HCT116 (cell line): ENCODE measurements around the gene SNX8. TPM values are rescaled to one million over a fixed set of nuclear protein-coding genes. Genes with fewer than 3 reads are reported as not detected.

Source experiments
- ATAC-seq: fragments of 200-7000 bp; cut with Tn5 transposase; 2 replicates; pipeline ENCODE4 v1.9.1; 2020; ENCODE audit warnings: mild to moderate bottlenecking, moderate library complexity
- BruUV-seq: library from RNA; stranded (reverse); fragments of 400-500 nt; replicated peaks from 2 replicates; lab custom pipeline; 2021; lab: Mats Ljungman, UMichigan
- CTCF ChIA-PET: fragments of 300-600 bp; sonication (Branson Sonifier 250); formaldehyde crosslinking; loops from one replicate; lab custom pipeline; 2021; ENCODE audit warnings: antibody characterized with exemption; lab: Charles Lee
- POLR2A ChIA-PET: fragments of 300-600, 350-600 bp; sonication (Branson Sonifier 250); formaldehyde crosslinking; loops from one replicate; lab custom pipeline; 2021; ENCODE audit warnings: antibody characterized with exemption; lab: Charles Lee
- RAD21 ChIA-PET, 2 experiments: fragments of 300-600 bp; sonication (Branson Sonifier 250); formaldehyde crosslinking; loops; one replicate each; lab custom pipeline; 2023; ENCODE audit warnings: low total read pairs in 2 of 2; ENCODE audit not compliant: uncharacterized antibody in 2 of 2, unreplicated experiment in 2 of 2, low non-redundant PET in 1 of 2; lab: Charles Lee
- DNase-seq: peaks from one replicate; pipeline ENCODE4 v3.0.0-alpha.2; 2010; ENCODE audit warnings: low read depth, low spot score
- H2AFZ ChIP-seq: fragments of 200-600 bp; shearing (Covaris generic), sonication (generic); 2 replicates; pipeline ENCODE4 v1.6.1; 2017; ENCODE audit warnings: low read depth, mixed run types, mixed read lengths, antibody characterized with exemption, low read length; ENCODE audit not compliant: poor library complexity, severe bottlenecking
- H3K27ac ChIP-seq: 2 replicates; pipeline ENCODE4 v1.5.1; 2012; ENCODE audit warnings: low read depth, low read length
- H3K27me3 ChIP-seq: fragments of 200-600 bp; sonication (generic); 2 replicates; pipeline ENCODE4 v1.6.1; 2016; ENCODE audit warnings: mixed run types, low read length, mixed read lengths; ENCODE audit not compliant: insufficient read depth
- H3K36me3 ChIP-seq, 2 experiments: fragments of 200-500 bp in 1 of 2; fragments of 200-600 bp in 1 of 2; sonication (Bioruptor generic) in 1 of 2; sonication (generic) in 1 of 2; 2 replicates each; pipeline versions ENCODE4 v1.5.1 to v1.6.1; 2014 to 2016; ENCODE audit warnings: low read length in 2 of 2, inconsistent platforms in 1 of 2, mixed read lengths in 1 of 2, mixed run types in 1 of 2; ENCODE audit not compliant: insufficient read depth in 2 of 2, control insufficient read depth in 1 of 2
- H3K4me1 ChIP-seq, 2 experiments: fragments of 200-600 bp in 1 of 2; sonication (generic) in 1 of 2; 2 replicates each; pipeline versions ENCODE4 v1.5.1 to v1.6.1; 2012 to 2017; ENCODE audit warnings: low read length in 2 of 2, inconsistent platforms in 1 of 2, mild to moderate bottlenecking in 1 of 2, mixed read lengths in 1 of 2, mixed run types in 1 of 2, moderate library complexity in 1 of 2; ENCODE audit not compliant: insufficient read depth in 2 of 2, control insufficient read depth in 1 of 2
- H3K4me2 ChIP-seq: fragments of 200-600 bp; sonication (generic); 2 replicates; pipeline ENCODE4 v1.6.1; 2017; ENCODE audit warnings: mixed run types, low read length, mixed read lengths
- H3K4me3 ChIP-seq, 2 experiments: fragments of 200-600 bp in 1 of 2; sonication (generic) in 1 of 2; replicated peaks in 1 of 2; 2 replicates each; pipeline ENCODE4 v1.5.1; 2011 to 2016; ENCODE audit warnings: low read length in 2 of 2, control low read depth in 1 of 2, low read depth in 1 of 2, mild to moderate bottlenecking in 1 of 2, mixed read lengths in 1 of 2, mixed run types in 1 of 2
- H3K79me2 ChIP-seq: fragments of 200-600 bp; sonication (generic); 2 replicates; pipeline ENCODE4 v1.6.1; 2017; ENCODE audit warnings: mild to moderate bottlenecking, mixed run types, low read length, moderate library complexity, mixed read lengths; ENCODE audit not compliant: insufficient read depth
- H3K9ac ChIP-seq: fragments of 200-600 bp; sonication (generic); 2 replicates; pipeline ENCODE4 v1.6.1; 2016; ENCODE audit warnings: low read length, mixed read lengths
- H3K9me2 ChIP-seq: fragments of 200-600 bp; sonication (generic), shearing (Covaris generic); 2 replicates; pipeline ENCODE4 v1.6.1; 2017; ENCODE audit warnings: mixed run types, mild to moderate bottlenecking, moderate library complexity; ENCODE audit not compliant: insufficient read depth
- H3K9me3 ChIP-seq, 2 experiments: fragments of 200-500 bp in 1 of 2; fragments of 200-600 bp in 1 of 2; sonication (Bioruptor generic) in 1 of 2; sonication (generic) in 1 of 2; 2 replicates each; pipeline ENCODE4 v1.6.1; 2014 to 2017; ENCODE audit warnings: low read length in 2 of 2, mixed read lengths in 2 of 2, inconsistent platforms in 1 of 2, low read depth in 1 of 2, mild to moderate bottlenecking in 1 of 2, mixed run types in 1 of 2, moderate library complexity in 1 of 2; ENCODE audit not compliant: control insufficient read depth in 1 of 2, insufficient read depth in 1 of 2
- H4K20me1 ChIP-seq: fragments of 200-600 bp; sonication (generic), shearing (Covaris generic); 2 replicates; pipeline ENCODE4 v1.6.1; 2017; ENCODE audit warnings: mixed run types, mild to moderate bottlenecking, moderate library complexity; ENCODE audit not compliant: insufficient read depth
- ATF3 ChIP-seq: IDR thresholded peaks from 2 replicates; pipeline ENCODE4 v1.6.1; 2012
- EZH2 ChIP-seq: fragments of 200-600 bp; sonication (generic); IDR thresholded peaks from 2 replicates; pipeline ENCODE4 v1.6.1; 2017; ENCODE audit warnings: antibody characterized with exemption, mixed run types
- EZH2phosphoT487 ChIP-seq: fragments of 200-600 bp; IDR thresholded peaks from 2 replicates; pipeline ENCODE4 v1.6.1; 2018; ENCODE audit warnings: antibody characterized with exemption, borderline replicate concordance
- JUND ChIP-seq: IDR thresholded peaks from 2 replicates; pipeline ENCODE4 v1.6.1; 2012
- POLR2A ChIP-seq: IDR thresholded peaks from 2 replicates; pipeline ENCODE4 v1.7.0; 2011; ENCODE audit warnings: borderline replicate concordance; ENCODE audit not compliant: insufficient read depth, insufficient read length; ENCODE audit errors: extremely low read depth
- POLR2AphosphoS5 ChIP-seq: IDR thresholded peaks from 2 replicates; pipeline ENCODE4 v1.6.1; 2011; ENCODE audit warnings: mild to moderate bottlenecking, low read depth, low read length, moderate library complexity
- RAD21 ChIP-seq: IDR thresholded peaks from 2 replicates; pipeline ENCODE4 v1.6.1; 2012; ENCODE audit warnings: low read depth, mild to moderate bottlenecking
- REST ChIP-seq: IDR thresholded peaks from 2 replicates; pipeline ENCODE4 v1.6.1; 2012; ENCODE audit warnings: low read depth
- SIN3A ChIP-seq: IDR thresholded peaks from 2 replicates; pipeline ENCODE4 v1.6.1; 2012; ENCODE audit warnings: low read depth
- SRF ChIP-seq: IDR thresholded peaks from 2 replicates; pipeline ENCODE4 v1.6.1; 2012; ENCODE audit warnings: low read depth
- ZFX ChIP-seq: fragments of 450-650 bp; IDR thresholded peaks from 2 replicates; pipeline ENCODE4 v1.6.1; 2017
- intact Hi-C: fragments of 100-400 bp; cut with micrococcal nuclease; formaldehyde crosslinking; loops from 2 replicates; pipeline ENCODE4 v1.10.0; 2022
- total RNA-seq: library from RNA; stranded (reverse); gene quantifications from one replicate; pipeline ENCODE4 v1.2.1, GENCODE V29; 2021; ENCODE audit not compliant: unreplicated experiment
- TF ChIP-seq, protein P1 (sequence below): IDR thresholded peaks from 2 replicates; pipeline ENCODE4 v1.6.1; 2012
- TF ChIP-seq, protein P2 (sequence below), 3 experiments: fragments of 200-600 bp in 1 of 3; sonication (generic) in 1 of 3; IDR thresholded peaks in 2 of 3; conservative IDR thresholded peaks in 1 of 3; 2 replicates each; pipeline ENCODE4 v1.5.1; 2012 to 2017; ENCODE audit warnings: low read depth in 2 of 3, low read length in 2 of 3, antibody characterized with exemption in 1 of 3, borderline replicate concordance in 1 of 3, control low read depth in 1 of 3, mild to moderate bottlenecking in 1 of 3, mixed read lengths in 1 of 3, mixed run types in 1 of 3, moderate library complexity in 1 of 3; ENCODE audit not compliant: insufficient read depth in 1 of 3

Gene SNX8
- total RNA-seq, 1 experiment from 2014 or later, result 41.7 TPM

DNA sequence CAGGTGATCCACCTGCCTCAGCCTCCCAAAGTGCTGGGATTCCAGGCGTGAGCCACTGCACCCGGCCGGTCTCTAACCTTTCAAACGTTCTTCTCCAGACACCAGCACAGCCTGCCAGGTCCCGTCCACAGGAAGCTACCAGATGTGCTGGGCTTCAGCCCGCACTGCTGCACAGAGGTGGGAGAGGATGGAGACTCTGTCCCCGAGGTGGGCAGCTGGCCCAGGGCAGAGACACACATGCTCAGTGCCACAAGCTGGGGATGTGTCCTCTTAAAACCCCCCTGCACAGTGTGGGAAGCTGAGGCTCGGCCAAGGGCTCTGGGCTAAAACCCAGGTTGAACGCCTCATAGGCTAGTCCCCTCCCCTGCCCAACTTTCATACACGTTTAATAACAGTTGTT, 62.9 kb downstream of the SNX8 start:
- H3K27ac ChIP-seq, result no peak overlapping the region
- no peak overlapping the region for H3K4me2 ChIP-seq
- no peak overlapping the region for H3K9ac ChIP-seq
- H3K9me2 ChIP-seq, result no peaks in the 10 kb centered on the region
- no peaks in the 10 kb centered on the region for H3K27me3 ChIP-seq
- POLR2A ChIA-PET, result no interaction called here
- intact Hi-C loops, result no loop called here
- RAD21 ChIA-PET, result no interaction called here
- no peak for DNase-seq
- no peaks in the 10 kb centered on the region for H3K79me2 ChIP-seq
- H4K20me1 ChIP-seq, result no peaks in the 10 kb centered on the region
- no peak overlapping the region for H3K4me3 ChIP-seq
- no TSS peak for BruUV-seq
- H3K4me1 ChIP-seq, result peaks cover 5 to 18% of the 10 kb centered on the region in 2 experiments; a peak in 3 of 4 replicates
- H2AFZ ChIP-seq, result no peak overlapping the region
- H3K36me3 ChIP-seq, result no peaks in the 10 kb centered on the region
- CTCF ChIA-PET, result no interaction called here
- no peaks in the 10 kb centered on the region for H3K9me3 ChIP-seq
- ATAC-seq, result no peak
- TF ChIP-seq, protein P1, sequence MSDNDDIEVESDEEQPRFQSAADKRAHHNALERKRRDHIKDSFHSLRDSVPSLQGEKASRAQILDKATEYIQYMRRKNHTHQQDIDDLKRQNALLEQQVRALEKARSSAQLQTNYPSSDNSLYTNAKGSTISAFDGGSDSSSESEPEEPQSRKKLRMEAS, result no peak
- TF ChIP-seq ZFX, result no peak
- TF ChIP-seq REST, result no peak
- TF ChIP-seq, protein P2, sequence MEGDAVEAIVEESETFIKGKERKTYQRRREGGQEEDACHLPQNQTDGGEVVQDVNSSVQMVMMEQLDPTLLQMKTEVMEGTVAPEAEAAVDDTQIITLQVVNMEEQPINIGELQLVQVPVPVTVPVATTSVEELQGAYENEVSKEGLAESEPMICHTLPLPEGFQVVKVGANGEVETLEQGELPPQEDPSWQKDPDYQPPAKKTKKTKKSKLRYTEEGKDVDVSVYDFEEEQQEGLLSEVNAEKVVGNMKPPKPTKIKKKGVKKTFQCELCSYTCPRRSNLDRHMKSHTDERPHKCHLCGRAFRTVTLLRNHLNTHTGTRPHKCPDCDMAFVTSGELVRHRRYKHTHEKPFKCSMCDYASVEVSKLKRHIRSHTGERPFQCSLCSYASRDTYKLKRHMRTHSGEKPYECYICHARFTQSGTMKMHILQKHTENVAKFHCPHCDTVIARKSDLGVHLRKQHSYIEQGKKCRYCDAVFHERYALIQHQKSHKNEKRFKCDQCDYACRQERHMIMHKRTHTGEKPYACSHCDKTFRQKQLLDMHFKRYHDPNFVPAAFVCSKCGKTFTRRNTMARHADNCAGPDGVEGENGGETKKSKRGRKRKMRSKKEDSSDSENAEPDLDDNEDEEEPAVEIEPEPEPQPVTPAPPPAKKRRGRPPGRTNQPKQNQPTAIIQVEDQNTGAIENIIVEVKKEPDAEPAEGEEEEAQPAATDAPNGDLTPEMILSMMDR (IDR thresholded peaks at IDR 0.05 in 2 of 3, conservative IDR thresholded peaks at IDR 0.05 in 1 of 3; ENCODE audit: borderline replicate concordance in 1 of 3, insufficient read depth in 1 of 3, low read depth in 2 of 3, low read length in 2 of 3), result no peak
- no peak for TF ChIP-seq JUND
- no peak for TF ChIP-seq POLR2A
- no peak for TF ChIP-seq RAD21
- no peak for TF ChIP-seq SRF
- TF ChIP-seq POLR2AphosphoS5, result no peak
- no peak for TF ChIP-seq SIN3A
- TF ChIP-seq ATF3, result no peak
- TF ChIP-seq EZH2phosphoT487, result no peak
- TF ChIP-seq EZH2, result no peak
